OCI-LY1 (cell line): ENCODE data around the gene AGAP1.

ENCODE experiments used
- CTCF ChIP-seq: fragments of 200-600 bp; sonication (generic), shearing (Covaris generic); IDR thresholded peaks from 2 replicates; pipeline ENCODE4 v1.5.1; 2017; ENCODE audit warnings: mild to moderate bottlenecking, antibody characterized with exemption, low read length, moderate library complexity, mixed read lengths
- EZH2 ChIP-seq: fragments of 200-600 bp; sonication (generic), shearing (Covaris generic); IDR thresholded peaks from 2 replicates; pipeline ENCODE4 v1.8.0; 2017; ENCODE audit warnings: borderline replicate concordance, mixed run types, mild to moderate bottlenecking, antibody characterized with exemption, low read length, moderate library complexity, mixed read lengths

- TF ChIP-seq CTCF (no peak), EZH2 (no peak)
These were observed 671.3 kb downstream of the AGAP1 start for GRCh38 chr2:236164925-236165841.
